ENCODE measurements around the gene BLOC1S1. TPM values are rescaled to one million over a fixed set of nuclear protein-coding genes. Genes with fewer than 3 reads are reported as not detected.
"Not testable (repeated sequence)": the region's sequence is repeated elsewhere in the genome, so short reads cannot be mapped to it uniquely, and the experiment has no call there.

BLOC1S1 gene
- total RNA-seq, 6 donors from 2014 or later: 34.6 to 255 (median 139) TPM

DNA sequence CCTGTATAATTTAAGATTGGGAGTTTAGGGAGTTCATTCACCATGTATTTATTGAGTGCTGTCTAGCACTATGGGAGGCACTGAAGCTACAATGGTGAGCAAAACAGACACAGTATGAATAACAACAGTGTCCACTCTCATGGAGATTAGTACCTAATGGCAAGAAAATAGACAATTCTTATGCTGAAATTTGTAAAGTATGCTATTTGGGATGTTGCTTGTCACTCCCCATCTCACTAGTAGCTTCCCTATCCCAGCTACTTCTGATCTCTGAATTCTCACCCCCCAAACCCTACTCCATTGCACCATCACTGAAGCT is 31.0 kb downstream of the BLOC1S1 start:
- Histone ChIP-seq H3K4me1 (peaks cover 12 to 28% (median 21%) of the 10 kb centered on the region in 4 donors), H3K9me3 (no peaks in the 10 kb centered on the region), H3K27me3 (peaks cover 0 to 4% (median 2%) of the 10 kb centered on the region in 4 donors), H3K27ac (no peak overlapping the region), H3K4me3 (no peak overlapping the region), H3K36me3 (peaks cover 0 to 10% (median 9%) of the 10 kb centered on the region in 4 donors)
- DNase-seq: no peak
- no peak for ATAC-seq (ENCODE audit: low FRiP score in 2 of 2)
- TF ChIP-seq CTCF (IDR thresholded peaks at IDR 0.05): no peak
- no peak for TF ChIP-seq EP300 (IDR thresholded peaks at IDR 0.05)
- no peak for TF ChIP-seq POLR2AphosphoS5 (IDR thresholded peaks at IDR 0.05)
- TF ChIP-seq POLR2A (IDR thresholded peaks at IDR 0.05): no peak

DNA sequence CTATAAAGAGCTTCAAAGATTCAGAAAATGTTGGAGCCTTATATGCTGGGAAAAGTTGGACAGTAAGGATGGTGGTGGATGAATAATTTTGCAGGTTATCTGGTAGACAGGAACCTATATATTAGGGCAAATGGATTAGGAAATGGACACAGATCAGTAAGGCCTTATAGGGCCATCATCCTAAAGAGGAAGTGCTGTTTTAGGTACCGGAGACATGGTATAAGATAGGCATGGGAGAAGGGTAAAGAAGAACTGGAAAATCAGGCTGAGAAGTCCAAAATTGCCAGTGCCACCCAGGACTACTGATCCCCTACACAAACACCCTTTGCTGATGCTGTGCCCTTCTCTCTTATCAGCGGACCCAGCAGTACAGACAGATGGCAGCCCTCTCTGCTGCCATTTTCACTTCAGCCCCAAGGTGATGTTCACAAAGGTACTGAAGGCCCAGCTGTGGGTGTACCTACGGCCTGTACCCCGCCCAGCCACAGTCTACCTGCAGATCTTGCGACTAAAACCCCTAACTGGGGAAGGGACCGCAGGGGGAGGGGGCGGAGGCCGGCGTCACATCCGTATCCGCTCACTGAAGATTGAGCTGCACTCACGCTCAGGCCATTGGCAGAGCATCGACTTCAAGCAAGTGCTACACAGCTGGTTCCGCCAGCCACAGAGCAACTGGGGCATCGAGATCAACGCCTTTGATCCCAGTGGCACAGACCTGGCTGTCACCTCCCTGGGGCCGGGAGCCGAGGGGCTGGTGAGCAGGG is 32.6 kb downstream of the BLOC1S1 start:
- no peak overlapping the region for H3K27ac ChIP-seq
- H3K27me3 ChIP-seq: peaks cover 0 to 4% (median 2%) of the 10 kb centered on the region in 4 donors
- no peaks in the 10 kb centered on the region for H3K9me3 ChIP-seq
- TF ChIP-seq EP300 (IDR thresholded peaks at IDR 0.05): no peak
- no peak overlapping the region for H3K4me3 ChIP-seq
- peak in 1 of 2 donors; percentile 64 for DNase-seq
- H3K36me3 ChIP-seq: peaks cover 3 to 25% (median 25%) of the 10 kb centered on the region in 4 donors
- WGBS, 2 donors: 91 to 95% methylated on average over 18 of the region's 18 CpGs
- ATAC-seq (ENCODE audit: low FRiP score in 2 of 2): no peak
- peaks cover 10 to 23% (median 17%) of the 10 kb centered on the region in 4 donors for H3K4me1 ChIP-seq

DNA sequence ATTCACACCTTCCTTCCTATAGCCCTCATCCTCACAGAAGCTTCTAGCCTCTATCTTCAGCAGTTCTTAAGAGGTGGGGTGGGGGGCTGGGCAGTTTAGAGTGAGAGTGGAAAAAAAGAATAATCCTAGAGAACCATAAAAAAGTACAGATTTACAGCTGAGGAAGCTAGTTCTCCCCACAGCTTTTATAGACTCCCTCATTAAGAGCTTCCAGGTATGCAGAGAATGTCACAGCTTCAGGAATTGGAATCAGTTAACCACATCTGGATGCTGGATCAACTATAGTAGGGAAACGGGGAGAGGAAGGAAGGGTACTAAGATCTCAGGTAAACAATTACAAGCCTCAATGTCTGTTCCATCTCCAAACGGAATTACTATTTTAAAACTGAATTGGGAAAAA is 39.4 kb downstream of the BLOC1S1 start:
- ATAC-seq (ENCODE audit: low FRiP score in 2 of 2): no peak
- Histone ChIP-seq H3K4me1 (no peaks in the 10 kb centered on the region), H3K9me3 (no peaks in the 10 kb centered on the region), H3K27me3 (no peaks in the 10 kb centered on the region), H3K36me3 (peaks cover 19 to 87% (median 64%) of the 10 kb centered on the region in 4 donors), H3K4me3 (no peak overlapping the region), H3K27ac (no peak overlapping the region)
- no peak for DNase-seq
- TF ChIP-seq POLR2AphosphoS5 (IDR thresholded peaks at IDR 0.05): no peak
- TF ChIP-seq POLR2A (IDR thresholded peaks at IDR 0.05): no peak
- no peak for TF ChIP-seq CTCF (IDR thresholded peaks at IDR 0.05)
- TF ChIP-seq EP300 (IDR thresholded peaks at IDR 0.05): no peak
- 50 to 58% methylated on average over 2 of the region's 2 CpGs for WGBS, 2 donors

DNA sequence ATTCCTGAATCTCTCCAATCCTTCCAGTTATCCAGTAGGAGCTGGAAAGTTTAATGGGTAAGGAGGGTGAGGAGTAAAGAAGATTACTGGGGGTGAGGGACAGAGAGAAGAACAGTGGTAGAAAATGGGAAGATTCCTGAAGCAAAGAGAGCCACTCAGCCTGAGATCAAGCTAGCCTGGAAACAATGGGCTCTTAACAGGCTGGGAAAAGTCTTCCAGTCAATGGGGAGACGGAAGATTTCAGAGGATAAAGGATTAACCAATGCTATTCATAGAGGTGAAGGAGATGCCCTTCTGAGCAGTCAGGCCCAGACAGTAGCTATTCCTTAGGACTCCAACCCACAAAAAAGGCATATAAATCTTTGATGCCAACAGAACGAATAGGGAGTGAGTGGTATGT is 41.9 kb downstream of the BLOC1S1 start:
- H3K4me1 ChIP-seq: no peaks in the 10 kb centered on the region
- no peaks in the 10 kb centered on the region for H3K27me3 ChIP-seq
- H3K36me3 ChIP-seq: peaks cover 16 to 82% (median 52%) of the 10 kb centered on the region in 4 donors
- ATAC-seq (ENCODE audit: low FRiP score in 2 of 2): no peak
- H3K27ac ChIP-seq: no peak overlapping the region
- 83 to 93% methylated on average over 2 of the region's 2 CpGs for WGBS, 2 donors
- DNase-seq: no peak
- TF ChIP-seq POLR2AphosphoS5 (IDR thresholded peaks at IDR 0.05) (no peak), EP300 (IDR thresholded peaks at IDR 0.05) (no peak), CTCF (IDR thresholded peaks at IDR 0.05) (no peak), POLR2A (IDR thresholded peaks at IDR 0.05) (no peak)
- H3K4me3 ChIP-seq: no peak overlapping the region
- no peaks in the 10 kb centered on the region for H3K9me3 ChIP-seq

DNA sequence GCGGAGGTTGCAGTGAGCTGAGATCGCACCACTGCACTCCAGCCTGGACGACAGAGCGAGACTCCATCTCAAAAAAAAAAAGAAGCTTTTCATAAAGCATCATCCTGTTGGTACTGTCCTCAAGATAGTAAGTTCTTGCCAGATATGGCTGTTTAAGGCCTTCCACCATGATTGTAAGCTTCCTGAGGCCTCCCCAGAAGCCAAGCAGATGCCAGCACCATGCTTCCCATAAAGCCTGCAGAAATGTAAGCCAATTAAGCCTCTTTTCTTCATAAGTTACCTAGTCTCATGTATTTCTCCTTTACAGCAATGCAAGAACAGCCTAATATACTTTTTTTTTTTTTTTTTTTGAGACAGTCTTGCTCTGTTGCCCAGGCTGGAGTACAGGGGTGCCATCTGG is 42.7 kb downstream of the BLOC1S1 start:
- not testable (repeated sequence) for H3K27me3 ChIP-seq; H3K9me3 ChIP-seq; H3K27ac ChIP-seq; H3K4me1 ChIP-seq; H3K4me3 ChIP-seq; ATAC-seq (ENCODE audit: low FRiP score in 2 of 2); DNase-seq
- H3K36me3 ChIP-seq: peaks cover 16 to 83% (median 48%) of the 10 kb centered on the region in 4 donors
- 97% methylated on average over 4 of the region's 4 CpGs for WGBS, 2 donors

- 91 to 96% methylated on average over 6 of the region's 6 CpGs for WGBS, 2 donors
- H3K9me3 ChIP-seq: no peaks in the 10 kb centered on the region
- H3K4me1 ChIP-seq: no peaks in the 10 kb centered on the region
- no peak for TF ChIP-seq CTCF (IDR thresholded peaks at IDR 0.05)
- TF ChIP-seq POLR2A (IDR thresholded peaks at IDR 0.05): no peak
- TF ChIP-seq POLR2AphosphoS5 (IDR thresholded peaks at IDR 0.05): no peak
- no peak for TF ChIP-seq EP300 (IDR thresholded peaks at IDR 0.05)
- no peak overlapping the region for H3K4me3 ChIP-seq
- H3K36me3 ChIP-seq: peaks cover 20 to 75% (median 46%) of the 10 kb centered on the region in 4 donors
- H3K27ac ChIP-seq: no peak overlapping the region
- DNase-seq (no peak), ATAC-seq (ENCODE audit: low FRiP score in 2 of 2) (no peak)
- H3K27me3 ChIP-seq: no peaks in the 10 kb centered on the region
Observed at GRCh38 chr12:55760663-55761062, 44.8 kb downstream of the BLOC1S1 start.

Data from upper lobe of left lung (tissue), 6 donors.